ENCODE data around the gene LIMS2.

DNA sequence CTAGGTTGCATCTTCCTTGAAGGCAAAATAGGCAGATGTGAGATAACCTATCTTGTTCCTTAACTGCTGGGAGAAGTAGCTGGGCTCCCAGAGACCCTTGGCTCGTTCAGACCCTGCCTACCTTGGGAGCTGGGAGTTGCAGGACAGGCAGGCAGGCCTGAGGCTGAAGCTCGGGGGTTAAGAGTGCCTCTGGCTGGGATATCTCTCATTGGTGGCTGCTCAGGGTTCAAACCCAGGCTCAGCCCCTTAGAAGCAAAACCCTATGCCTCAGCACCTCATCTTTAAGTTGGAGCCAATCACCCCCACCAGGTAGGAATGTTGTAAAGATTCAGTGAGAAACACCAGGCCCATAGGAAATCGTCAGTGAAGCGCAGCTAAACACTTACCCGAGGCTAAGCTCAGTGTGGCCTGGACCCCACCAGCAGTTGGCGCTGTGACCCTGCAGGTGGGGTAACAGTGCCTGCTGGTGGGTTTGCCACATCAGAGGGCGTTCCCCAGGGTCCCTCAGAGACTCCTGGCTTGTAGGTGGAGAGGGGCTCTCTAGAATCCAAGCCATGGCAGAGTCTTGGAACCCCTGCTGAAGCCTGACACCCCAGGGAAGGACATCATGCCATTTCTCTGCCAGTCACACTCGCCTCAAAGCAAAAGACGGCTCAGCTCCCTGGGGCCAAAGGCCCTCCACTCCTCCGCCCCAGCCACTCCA, 84.0 kb downstream of the LIMS2 start:
- TF ChIP-seq, protein P1, sequence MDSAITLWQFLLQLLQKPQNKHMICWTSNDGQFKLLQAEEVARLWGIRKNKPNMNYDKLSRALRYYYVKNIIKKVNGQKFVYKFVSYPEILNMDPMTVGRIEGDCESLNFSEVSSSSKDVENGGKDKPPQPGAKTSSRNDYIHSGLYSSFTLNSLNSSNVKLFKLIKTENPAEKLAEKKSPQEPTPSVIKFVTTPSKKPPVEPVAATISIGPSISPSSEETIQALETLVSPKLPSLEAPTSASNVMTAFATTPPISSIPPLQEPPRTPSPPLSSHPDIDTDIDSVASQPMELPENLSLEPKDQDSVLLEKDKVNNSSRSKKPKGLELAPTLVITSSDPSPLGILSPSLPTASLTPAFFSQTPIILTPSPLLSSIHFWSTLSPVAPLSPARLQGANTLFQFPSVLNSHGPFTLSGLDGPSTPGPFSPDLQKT (IDR thresholded peaks at IDR 0.05; ENCODE audit: borderline replicate concordance, low read depth, low read length): no peak
- TF ChIP-seq TCF7L2 (IDR thresholded peaks at IDR 0.05; ENCODE audit: borderline replicate concordance, low read depth, low read length) (no peak), ZNF623 (tag by site-specific recombination; IDR thresholded peaks at IDR 0.05) (no peak)
- TF ChIP-seq, protein P2, sequence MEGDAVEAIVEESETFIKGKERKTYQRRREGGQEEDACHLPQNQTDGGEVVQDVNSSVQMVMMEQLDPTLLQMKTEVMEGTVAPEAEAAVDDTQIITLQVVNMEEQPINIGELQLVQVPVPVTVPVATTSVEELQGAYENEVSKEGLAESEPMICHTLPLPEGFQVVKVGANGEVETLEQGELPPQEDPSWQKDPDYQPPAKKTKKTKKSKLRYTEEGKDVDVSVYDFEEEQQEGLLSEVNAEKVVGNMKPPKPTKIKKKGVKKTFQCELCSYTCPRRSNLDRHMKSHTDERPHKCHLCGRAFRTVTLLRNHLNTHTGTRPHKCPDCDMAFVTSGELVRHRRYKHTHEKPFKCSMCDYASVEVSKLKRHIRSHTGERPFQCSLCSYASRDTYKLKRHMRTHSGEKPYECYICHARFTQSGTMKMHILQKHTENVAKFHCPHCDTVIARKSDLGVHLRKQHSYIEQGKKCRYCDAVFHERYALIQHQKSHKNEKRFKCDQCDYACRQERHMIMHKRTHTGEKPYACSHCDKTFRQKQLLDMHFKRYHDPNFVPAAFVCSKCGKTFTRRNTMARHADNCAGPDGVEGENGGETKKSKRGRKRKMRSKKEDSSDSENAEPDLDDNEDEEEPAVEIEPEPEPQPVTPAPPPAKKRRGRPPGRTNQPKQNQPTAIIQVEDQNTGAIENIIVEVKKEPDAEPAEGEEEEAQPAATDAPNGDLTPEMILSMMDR (tag by site-specific recombination; IDR thresholded peaks at IDR 0.05): peak; percentile 89

Measured in HEK293 (cell line).